Right lobe of liver (tissue), 6 donors: ENCODE data around the gene CRISPLD2. TPM values are rescaled to one million over a fixed set of nuclear protein-coding genes. Genes with fewer than 3 reads are reported as not detected.
"Not testable (repeated sequence)": the region's sequence is repeated elsewhere in the genome, so short reads cannot be mapped to it uniquely, and the experiment has no call there.

ENCODE experiments used
- ATAC-seq, 4 donors: fragments of 200-7000 bp; cut with Tn5 transposase; one replicate each; pipeline ENCODE4 v1.9.1; 2020; ENCODE audit warnings: mild to moderate bottlenecking in 4 of 4, moderate library complexity in 4 of 4
- DNase-seq, 3 donors: peaks; one replicate each; pipeline ENCODE4 v3.0.0-alpha.2; 2020
- H3K27ac ChIP-seq, 3 donors: fragments of 200-600 bp; one replicate each; pipeline ENCODE4 v1.8.0; 2022
- H3K27me3 ChIP-seq, 2 donors: fragments of 200-600 bp; one replicate each; pipeline ENCODE4 v1.8.0; 2022
- H3K36me3 ChIP-seq, 4 donors: fragments of 200-600 bp; sonication (generic) in 1 of 4; one replicate each; pipeline versions ENCODE4 v1.5.1 to v1.8.0; 2017 to 2022; ENCODE audit warnings: control low read depth in 1 of 4
- H3K4me1 ChIP-seq, 4 donors: fragments of 200-600 bp; sonication (generic) in 1 of 4; one replicate each; pipeline versions ENCODE4 v1.5.1 to v1.8.0; 2017 to 2022; ENCODE audit warnings: control low read depth in 1 of 4
- H3K4me3 ChIP-seq, 3 donors: fragments of 200-600 bp; one replicate each; pipeline ENCODE4 v1.8.0; 2022
- H3K9me3 ChIP-seq, 4 donors: fragments of 200-600 bp; sonication (generic) in 1 of 4; one replicate each; pipeline versions ENCODE4 v1.5.1 to v1.8.0; 2017 to 2022; ENCODE audit warnings: control low read depth in 1 of 4
- CTCF ChIP-seq, 4 donors: fragments of 200-600 bp in 3 of 4; fragments of 450-650 bp in 1 of 4; IDR thresholded peaks; one replicate each; pipeline versions ENCODE4 v1.5.1 to v1.8.0; 2016 to 2022; ENCODE audit warnings: antibody characterized with exemption in 4 of 4, mild to moderate bottlenecking in 2 of 4
- POLR2A ChIP-seq: fragments of 450-650 bp; IDR thresholded peaks from one replicate; pipeline ENCODE4 v1.6.1; 2017; ENCODE audit warnings: antibody characterized with exemption, mild to moderate bottlenecking
- WGBS: methylation state at CpG from one replicate; pipeline ENCODE4 v1.1.6; 2018; ENCODE audit warnings: low coverage, low lambda C conversion rate; ENCODE audit not compliant: insufficient coverage; ENCODE audit errors: missing lambda C conversion rate; 5-methylcytosine and 5-hydroxymethylcytosine counted together
- intact Hi-C, 2 donors: fragments of 100-400 bp; cut with DNase I; formaldehyde crosslinking; loops; one replicate each; pipeline versions ENCODE4 v1.11.2 to v1.14.1; 2022
- total RNA-seq, 6 experiments: library from RNA; depleted of rRNA in 2 of 6; stranded (reverse); fragments of >200 nt in 2 of 6; fragmentation: NEBNext Ultra II Directional in 3 of 6; extraction: Animal tissue kit (Norgen Biotek cat#: 25700) in 3 of 6; gene quantifications; one replicate each; pipeline versions ENCODE4 v1.1.0 to v1.2.4, GENCODE V29; 2016 to 2023
- donor health status: DM: no; HTN: yes; CAD: no.
- donor health status: DM: no; HTN: no; CAD: no.
- donor health status: DM: no; HTN: no; CAD: no.
- donor health status: DM: no; HTN: yes; CAD: no.
- donor health status: DM: no; HTN: yes; CAD: no.

The CRISPLD2 gene
- total RNA-seq, 6 experiments from 2014 or later, result 2.9 to 14.8 (median 8.9) TPM

- DNase-seq (no peak), ATAC-seq (no peak)
- H3K27me3 ChIP-seq, result no peaks in the 10 kb centered on the region
- H3K36me3 ChIP-seq, result no peaks in the 10 kb centered on the region
- no peak overlapping the region for H3K27ac ChIP-seq
- no peak overlapping the region for H3K4me3 ChIP-seq
- H3K4me1 ChIP-seq, result peaks cover 0 to 16% (median 8%) of the 10 kb centered on the region in 4 donors
- no peaks in the 10 kb centered on the region for H3K9me3 ChIP-seq
- TF ChIP-seq POLR2A (no peak), CTCF (IDR thresholded peaks at IDR 0.05) (no peak)
- intact Hi-C loops, result no loop called here
- 65% methylated on average over 6 of the region's 16 CpGs for WGBS
Observed at GRCh38 chr16:84853534-84853933, 33.7 kb downstream of the CRISPLD2 start.

GRCh38 chr16:84854759-84855158, 35.0 kb downstream of the CRISPLD2 start:
- H3K9me3 ChIP-seq, result no peaks in the 10 kb centered on the region
- H3K4me1 ChIP-seq, result peaks cover 0 to 16% (median 8%) of the 10 kb centered on the region in 4 donors
- H3K4me3 ChIP-seq, result no peak overlapping the region
- ATAC-seq (no peak), DNase-seq (no peak)
- WGBS, result 100% methylated on average over 4 of the region's 11 CpGs
- TF ChIP-seq CTCF (IDR thresholded peaks at IDR 0.05) (no peak), POLR2A (no peak)
- intact Hi-C loops, result no loop called here
- no peaks in the 10 kb centered on the region for H3K27me3 ChIP-seq
- H3K36me3 ChIP-seq, result no peaks in the 10 kb centered on the region
- H3K27ac ChIP-seq, result no peak overlapping the region

GRCh38 chr16:84855435-84856202, 35.8 kb downstream of the CRISPLD2 start:
- 76% methylated on average over 2 of the region's 4 CpGs for WGBS
- DNase-seq, intact Hi-C loops, H3K9me3 ChIP-seq, ATAC-seq, H3K27me3 ChIP-seq, H3K4me3 ChIP-seq, H3K36me3 ChIP-seq, H3K27ac ChIP-seq: not testable (repeated sequence)
- peaks cover 0 to 16% (median 8%) of the 10 kb centered on the region in 4 donors for H3K4me1 ChIP-seq

- WGBS, result 81% methylated on average over 3 of the region's 3 CpGs
- peaks cover 0 to 12% (median 4%) of the 10 kb centered on the region in 4 donors for H3K4me1 ChIP-seq
- H3K27ac ChIP-seq, H3K27me3 ChIP-seq, H3K36me3 ChIP-seq, intact Hi-C loops, H3K4me3 ChIP-seq, ATAC-seq, DNase-seq, H3K9me3 ChIP-seq: not testable (repeated sequence)
Observed at GRCh38 chr16:84856203-84856581, 36.4 kb downstream of the CRISPLD2 start.

- H3K27ac ChIP-seq, H3K4me3 ChIP-seq, H3K36me3 ChIP-seq, intact Hi-C loops, H3K9me3 ChIP-seq, H3K4me1 ChIP-seq, H3K27me3 ChIP-seq: not testable (repeated sequence)
- DNase-seq (peak in 1 of 3 donors; percentile 61), ATAC-seq (peak in 2 of 4 donors; percentile 37 to 53)
- 39% methylated on average over 5 of the region's 5 CpGs for WGBS
Observed at GRCh38 chr16:84856811-84857210, 37.0 kb downstream of the CRISPLD2 start.

- no peaks in the 10 kb centered on the region for H3K36me3 ChIP-seq
- H3K4me3 ChIP-seq, result no peak overlapping the region
- TF ChIP-seq POLR2A, result no peak
- H3K9me3 ChIP-seq, result peaks cover 0 to 4% (median 0%) of the 10 kb centered on the region in 4 donors
- 84% methylated on average over 2 of the region's 2 CpGs for WGBS
- H3K4me1 ChIP-seq, result peaks cover 0 to 5% (median 0%) of the 10 kb centered on the region in 4 donors
- DNase-seq, result no peak
- intact Hi-C loops, result no loop called here
- ATAC-seq, result no peak
- H3K27me3 ChIP-seq, result no peaks in the 10 kb centered on the region
- no peak overlapping the region for H3K27ac ChIP-seq
Observed at GRCh38 chr16:84859681-84860080, 39.9 kb downstream of the CRISPLD2 start.
